Lower lobe of right lung (tissue), 2 donors: ENCODE measurements around the gene UGGT2. TPM values are rescaled to one million over a fixed set of nuclear protein-coding genes. Genes with fewer than 3 reads are reported as not detected.
A peak's percentile ranks its signal among the peaks of the same experiment; 100 is the strongest.
"Not testable (repeated sequence)": the region's sequence is repeated elsewhere in the genome, so short reads cannot be mapped to it uniquely, and the experiment has no call there.

Experiments
- ATAC-seq, 2 donors: fragments of 200-7000 bp; cut with Tn5 transposase; one replicate each; pipeline ENCODE4 v1.9.1; 2020 to 2022; ENCODE audit warnings: mild to moderate bottlenecking in 2 of 2, moderate library complexity in 2 of 2
- DNase-seq: peaks from one replicate; pipeline ENCODE4 v3.0.0-alpha.2; 2020
- H3K27ac ChIP-seq: fragments of 200-600 bp; one replicate; pipeline ENCODE4 v1.8.0; 2022
- H3K27me3 ChIP-seq: fragments of 200-600 bp; one replicate; pipeline ENCODE4 v1.8.0; 2022; ENCODE audit warnings: low read depth
- H3K36me3 ChIP-seq: fragments of 200-600 bp; one replicate; pipeline ENCODE4 v1.8.0; 2022; ENCODE audit warnings: mild to moderate bottlenecking
- H3K4me1 ChIP-seq: fragments of 200-600 bp; one replicate; pipeline ENCODE4 v1.8.0; 2022
- H3K4me3 ChIP-seq: fragments of 200-600 bp; one replicate; pipeline ENCODE4 v1.8.0; 2022; ENCODE audit warnings: mild to moderate bottlenecking
- H3K9me3 ChIP-seq: fragments of 200-600 bp; one replicate; pipeline ENCODE4 v1.8.0; 2022
- intact Hi-C: fragments of 100-400 bp; cut with DNase I; formaldehyde crosslinking; loops from one replicate; pipeline ENCODE4 v1.11.0; 2022
- total RNA-seq: library from RNA; stranded (reverse); fragmentation: NEBNext Ultra II Directional; extraction: Animal tissue kit (Norgen Biotek cat#: 25700); gene quantifications from one replicate; pipeline ENCODE4 v1.2.1, GENCODE V29; 2021
- TF ChIP-seq, protein P1 (sequence below): fragments of 200-600 bp; IDR thresholded peaks from one replicate; pipeline ENCODE4 v1.8.0; 2022; ENCODE audit warnings: antibody characterized with exemption, mild to moderate bottlenecking
- donor health status: DM: no; HTN: yes; CAD: no; lungs with severe emphysema.

The UGGT2 gene
- total RNA-seq, 1 donor from 2014 or later = 18.0 TPM

DNA sequence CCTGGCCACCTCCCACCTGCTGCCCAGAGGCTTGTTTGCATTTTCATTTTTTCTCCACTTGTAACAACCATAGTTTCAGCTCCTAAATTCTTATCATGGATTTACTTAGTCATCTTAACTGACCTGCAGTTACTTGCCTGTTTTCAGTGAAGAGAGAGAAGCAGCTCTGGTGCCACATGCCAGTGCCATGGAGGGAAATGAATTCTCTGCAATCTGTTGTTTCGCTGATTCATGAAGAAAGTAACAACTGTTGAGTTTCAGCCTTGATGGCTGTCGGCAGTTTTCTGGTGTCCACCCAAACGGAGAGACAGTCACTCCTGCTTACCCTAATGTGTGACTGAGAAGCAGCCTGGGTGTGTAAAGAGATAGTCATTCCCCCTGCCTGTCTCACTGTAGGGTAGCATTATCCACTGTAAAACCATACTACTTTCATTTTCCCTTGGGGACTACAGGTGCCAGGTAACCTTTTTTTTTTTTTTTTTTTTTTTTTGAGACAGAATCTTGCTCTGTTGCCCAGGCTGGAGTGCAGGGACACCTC, 260.1 kb downstream of the UGGT2 start:
- no peak for DNase-seq
- Histone ChIP-seq H3K9me3 (no peaks in the 10 kb centered on the region), H3K27me3 (no peaks in the 10 kb centered on the region), H3K36me3 (peaks cover 66% of the 10 kb centered on the region), H3K4me1 (peaks cover 5% of the 10 kb centered on the region), H3K4me3 (no peak overlapping the region), H3K27ac (no peak overlapping the region)
- TF ChIP-seq, protein P1, sequence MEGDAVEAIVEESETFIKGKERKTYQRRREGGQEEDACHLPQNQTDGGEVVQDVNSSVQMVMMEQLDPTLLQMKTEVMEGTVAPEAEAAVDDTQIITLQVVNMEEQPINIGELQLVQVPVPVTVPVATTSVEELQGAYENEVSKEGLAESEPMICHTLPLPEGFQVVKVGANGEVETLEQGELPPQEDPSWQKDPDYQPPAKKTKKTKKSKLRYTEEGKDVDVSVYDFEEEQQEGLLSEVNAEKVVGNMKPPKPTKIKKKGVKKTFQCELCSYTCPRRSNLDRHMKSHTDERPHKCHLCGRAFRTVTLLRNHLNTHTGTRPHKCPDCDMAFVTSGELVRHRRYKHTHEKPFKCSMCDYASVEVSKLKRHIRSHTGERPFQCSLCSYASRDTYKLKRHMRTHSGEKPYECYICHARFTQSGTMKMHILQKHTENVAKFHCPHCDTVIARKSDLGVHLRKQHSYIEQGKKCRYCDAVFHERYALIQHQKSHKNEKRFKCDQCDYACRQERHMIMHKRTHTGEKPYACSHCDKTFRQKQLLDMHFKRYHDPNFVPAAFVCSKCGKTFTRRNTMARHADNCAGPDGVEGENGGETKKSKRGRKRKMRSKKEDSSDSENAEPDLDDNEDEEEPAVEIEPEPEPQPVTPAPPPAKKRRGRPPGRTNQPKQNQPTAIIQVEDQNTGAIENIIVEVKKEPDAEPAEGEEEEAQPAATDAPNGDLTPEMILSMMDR = no peak
- intact Hi-C loops = no loop called here
- ATAC-seq = peak in 1 of 2 donors; percentile 31

DNA sequence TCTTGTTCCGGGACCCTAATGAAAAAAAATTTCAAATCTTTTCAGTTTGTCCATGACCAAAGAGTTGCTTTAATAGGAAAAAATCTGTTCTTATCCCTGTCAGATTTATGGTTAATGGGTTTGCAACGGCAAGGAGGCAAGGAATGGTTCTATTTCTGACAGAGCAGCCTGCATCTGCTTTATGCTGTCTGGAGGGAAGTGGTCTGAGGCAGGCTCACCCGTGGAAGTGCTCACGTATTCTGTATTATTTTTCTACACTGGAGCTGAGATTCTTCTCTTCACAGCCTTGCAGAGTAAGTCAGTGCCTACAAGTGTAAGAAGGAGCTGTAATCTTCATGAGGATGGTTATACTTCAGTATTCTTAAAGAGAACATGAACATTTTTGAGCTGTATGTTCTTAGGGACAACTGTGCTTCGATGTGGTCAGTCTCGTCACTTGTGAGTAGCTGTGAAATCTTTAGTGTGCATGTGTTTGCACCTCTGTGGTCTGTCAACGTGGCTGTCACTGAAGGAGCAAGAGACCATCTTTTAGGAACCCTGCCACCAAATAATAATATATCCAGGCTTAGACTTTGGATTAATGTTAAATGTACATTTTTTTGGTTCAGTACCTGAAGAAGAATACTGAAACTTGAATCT, 262.0 kb downstream of the UGGT2 start:
- H3K27ac ChIP-seq = no peak overlapping the region
- no peak overlapping the region for H3K4me3 ChIP-seq
- DNase-seq (no peak), ATAC-seq (no peak)
- intact Hi-C loops = no loop called here
- peaks cover 5% of the 10 kb centered on the region for H3K4me1 ChIP-seq
- H3K36me3 ChIP-seq = peaks cover 84% of the 10 kb centered on the region
- H3K9me3 ChIP-seq = no peaks in the 10 kb centered on the region
- H3K27me3 ChIP-seq = no peaks in the 10 kb centered on the region
- TF ChIP-seq, protein P1 = no peak

DNA sequence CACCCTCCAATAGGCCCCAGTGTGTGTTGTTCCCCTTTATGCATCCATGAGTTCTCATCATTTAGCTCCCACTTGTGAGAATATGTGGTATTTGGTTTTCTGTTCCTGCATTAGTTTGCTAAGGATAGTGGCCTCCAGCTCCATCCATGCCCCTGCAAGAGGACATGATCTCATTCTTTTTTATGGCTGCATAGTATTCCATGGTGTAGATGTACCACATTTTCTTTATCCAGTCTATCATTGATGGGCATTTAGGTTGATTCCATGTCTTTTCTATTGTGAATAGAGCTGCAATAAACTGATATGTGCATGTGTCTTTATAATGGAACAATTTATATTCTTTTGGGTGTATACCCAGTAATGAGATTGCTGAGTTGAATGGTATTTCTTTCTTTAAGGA, 263.9 kb downstream of the UGGT2 start:
- Histone ChIP-seq H3K36me3 (peaks cover 79% of the 10 kb centered on the region), H3K4me1 (peaks cover 11% of the 10 kb centered on the region)
- H3K27ac ChIP-seq, DNase-seq, H3K27me3 ChIP-seq, intact Hi-C loops, H3K4me3 ChIP-seq, H3K9me3 ChIP-seq, ATAC-seq: not testable (repeated sequence)

DNA sequence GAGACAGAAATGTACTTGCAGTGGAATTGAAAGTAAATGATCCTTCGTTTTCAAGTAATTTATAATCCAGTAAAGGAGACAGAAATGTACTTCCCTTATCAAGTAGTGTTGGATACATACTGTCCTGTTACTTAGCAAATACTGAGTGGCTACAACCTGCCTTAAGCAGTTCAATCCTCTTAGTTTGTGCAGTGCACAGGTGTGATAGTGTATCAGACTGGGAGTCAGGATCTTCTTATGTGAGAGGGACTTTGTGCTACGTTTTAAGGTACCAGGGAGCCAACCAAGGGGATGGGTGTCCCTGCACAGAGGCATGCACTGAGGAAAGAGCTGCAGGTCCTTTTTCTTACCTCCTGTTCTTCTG, 265.1 kb downstream of the UGGT2 start:
- intact Hi-C loops = no loop called here
- TF ChIP-seq, protein P1 = no peak
- Histone ChIP-seq H3K9me3 (no peaks in the 10 kb centered on the region), H3K27ac (no peak overlapping the region), H3K36me3 (peaks cover 67% of the 10 kb centered on the region), H3K4me1 (peaks cover 16% of the 10 kb centered on the region), H3K27me3 (no peaks in the 10 kb centered on the region), H3K4me3 (no peak overlapping the region)
- DNase-seq (no peak), ATAC-seq (peak; percentile 51 to 54)

DNA sequence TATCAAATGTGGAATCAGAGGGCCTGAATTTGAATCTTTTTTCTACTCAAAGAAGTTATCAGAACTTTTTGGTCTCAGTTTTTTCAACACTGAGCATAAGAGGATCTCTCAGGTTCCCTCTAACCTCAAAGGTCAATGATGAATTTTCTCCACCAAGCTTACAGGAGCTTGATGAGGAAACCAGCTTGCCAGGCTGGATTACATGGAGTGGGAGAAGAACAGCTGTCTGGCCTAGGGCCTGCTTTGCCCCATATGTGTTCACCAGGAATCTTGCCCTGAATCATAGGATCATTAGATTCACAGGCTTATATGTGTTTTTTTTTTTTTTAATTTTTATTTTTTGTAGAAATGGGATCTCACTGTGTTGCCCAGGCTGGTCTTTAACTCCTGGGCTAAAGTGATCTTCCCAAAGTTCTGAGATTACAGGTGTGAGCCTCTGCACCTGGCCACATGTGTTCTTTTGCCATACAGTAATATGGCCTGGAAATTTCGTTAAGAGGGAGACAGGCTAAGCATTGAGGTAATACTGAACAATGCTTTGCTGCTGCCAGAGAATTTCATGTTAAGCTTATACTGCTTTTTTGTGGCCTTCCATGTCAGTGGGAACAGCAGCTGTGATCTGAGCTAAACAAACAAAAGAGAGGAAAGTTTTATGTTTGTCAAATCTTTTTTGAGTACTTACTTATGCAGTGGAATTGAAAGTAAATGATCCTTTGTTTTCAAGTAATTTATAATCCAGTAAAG, 265.7 kb downstream of the UGGT2 start:
- ATAC-seq = peak in 1 of 2 donors; percentile 31
- no peak for DNase-seq
- Histone ChIP-seq H3K36me3 (peaks cover 62% of the 10 kb centered on the region), H3K27ac (no peak overlapping the region), H3K9me3 (no peaks in the 10 kb centered on the region), H3K4me3 (no peak overlapping the region), H3K27me3 (no peaks in the 10 kb centered on the region), H3K4me1 (peaks cover 16% of the 10 kb centered on the region)
- intact Hi-C loops = no loop called here
- TF ChIP-seq, protein P1 = no peak

DNA sequence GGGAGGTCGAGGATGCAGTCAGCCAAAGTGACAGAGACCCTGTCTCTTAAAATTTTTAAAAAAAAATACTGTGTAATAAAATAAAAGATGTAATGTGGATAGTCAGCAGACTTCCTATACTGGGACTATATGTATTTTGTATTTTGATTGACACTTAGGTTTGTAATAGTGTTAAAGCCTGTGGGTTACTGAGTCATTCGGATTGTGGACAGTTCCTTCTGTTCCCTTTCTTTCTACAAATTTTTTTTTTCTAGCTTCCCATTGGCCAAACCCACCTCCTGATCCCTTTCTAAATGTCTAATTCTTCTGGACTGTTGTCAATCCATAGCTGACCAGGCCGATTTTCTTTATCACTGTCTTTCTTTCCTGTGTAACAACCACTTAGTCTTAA, 268.3 kb downstream of the UGGT2 start:
- ATAC-seq (no peak), DNase-seq (no peak)
- H3K4me3 ChIP-seq = no peak overlapping the region
- H3K9me3 ChIP-seq = no peaks in the 10 kb centered on the region
- no peaks in the 10 kb centered on the region for H3K27me3 ChIP-seq
- H3K27ac ChIP-seq = no peak overlapping the region
- intact Hi-C loops = no loop called here
- peaks cover 16% of the 10 kb centered on the region for H3K4me1 ChIP-seq
- TF ChIP-seq, protein P1 = no peak
- H3K36me3 ChIP-seq = peaks cover 48% of the 10 kb centered on the region
